ENCODE results near the gene CAPN2.
A peak's percentile ranks its signal among the peaks of the same experiment; 100 is the strongest.

Gene CAPN2

DNA sequence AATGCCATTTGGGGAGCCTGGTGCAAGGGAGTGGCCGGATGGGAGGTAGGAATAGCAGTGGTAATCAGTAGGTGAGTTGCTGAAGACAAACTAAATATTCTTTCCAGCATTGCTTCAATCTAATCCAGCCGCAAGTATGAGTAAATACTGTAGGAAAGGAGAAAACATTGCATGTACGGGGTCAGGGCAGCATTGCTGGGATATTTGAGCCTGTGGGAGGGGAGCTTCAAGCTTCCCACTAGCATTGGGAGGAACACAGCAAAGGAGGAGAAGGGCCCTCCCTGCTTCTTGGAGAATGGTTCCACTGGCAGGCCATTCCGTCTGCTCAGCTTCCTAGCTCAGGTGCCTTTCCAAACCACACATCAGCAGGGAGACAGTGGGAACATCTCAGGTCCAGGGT lies 15.2 kb downstream of the CAPN2 start:
- Histone ChIP-seq H3K27ac (ENCODE audit: low read length) (no peak overlapping the region), H2AFZ (ENCODE audit: low read depth, low read length) (no peak overlapping the region), H3K36me3 (replicated peaks; ENCODE audit: low read depth, low read length) (no peaks in the 10 kb centered on the region), H3K4me1 (ENCODE audit: low read length) (peaks cover 29% of the 10 kb centered on the region), H3K4me2 (ENCODE audit: low read length) (peak overlapping the region; percentile 88), H3K79me2 (ENCODE audit: low read length) (no peaks in the 10 kb centered on the region), H3K9ac (ENCODE audit: low read length) (no peak overlapping the region), H3K9me3 (ENCODE audit: insufficient read depth, low read length) (no peaks in the 10 kb centered on the region), H3K27me3 (ENCODE audit: low read depth, low read length) (no peaks in the 10 kb centered on the region), H4K20me1 (ENCODE audit: insufficient read depth, low read length) (no peaks in the 10 kb centered on the region), H3K4me3 (ENCODE audit: low read length) (no peak overlapping the region)
- TF ChIP-seq EZH2phosphoT487 (IDR thresholded peaks at IDR 0.05; ENCODE audit: low read depth): no peak
- TF ChIP-seq, protein P1, sequence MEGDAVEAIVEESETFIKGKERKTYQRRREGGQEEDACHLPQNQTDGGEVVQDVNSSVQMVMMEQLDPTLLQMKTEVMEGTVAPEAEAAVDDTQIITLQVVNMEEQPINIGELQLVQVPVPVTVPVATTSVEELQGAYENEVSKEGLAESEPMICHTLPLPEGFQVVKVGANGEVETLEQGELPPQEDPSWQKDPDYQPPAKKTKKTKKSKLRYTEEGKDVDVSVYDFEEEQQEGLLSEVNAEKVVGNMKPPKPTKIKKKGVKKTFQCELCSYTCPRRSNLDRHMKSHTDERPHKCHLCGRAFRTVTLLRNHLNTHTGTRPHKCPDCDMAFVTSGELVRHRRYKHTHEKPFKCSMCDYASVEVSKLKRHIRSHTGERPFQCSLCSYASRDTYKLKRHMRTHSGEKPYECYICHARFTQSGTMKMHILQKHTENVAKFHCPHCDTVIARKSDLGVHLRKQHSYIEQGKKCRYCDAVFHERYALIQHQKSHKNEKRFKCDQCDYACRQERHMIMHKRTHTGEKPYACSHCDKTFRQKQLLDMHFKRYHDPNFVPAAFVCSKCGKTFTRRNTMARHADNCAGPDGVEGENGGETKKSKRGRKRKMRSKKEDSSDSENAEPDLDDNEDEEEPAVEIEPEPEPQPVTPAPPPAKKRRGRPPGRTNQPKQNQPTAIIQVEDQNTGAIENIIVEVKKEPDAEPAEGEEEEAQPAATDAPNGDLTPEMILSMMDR (IDR thresholded peaks at IDR 0.05; ENCODE audit: low read depth, low read length): no peak

DNA sequence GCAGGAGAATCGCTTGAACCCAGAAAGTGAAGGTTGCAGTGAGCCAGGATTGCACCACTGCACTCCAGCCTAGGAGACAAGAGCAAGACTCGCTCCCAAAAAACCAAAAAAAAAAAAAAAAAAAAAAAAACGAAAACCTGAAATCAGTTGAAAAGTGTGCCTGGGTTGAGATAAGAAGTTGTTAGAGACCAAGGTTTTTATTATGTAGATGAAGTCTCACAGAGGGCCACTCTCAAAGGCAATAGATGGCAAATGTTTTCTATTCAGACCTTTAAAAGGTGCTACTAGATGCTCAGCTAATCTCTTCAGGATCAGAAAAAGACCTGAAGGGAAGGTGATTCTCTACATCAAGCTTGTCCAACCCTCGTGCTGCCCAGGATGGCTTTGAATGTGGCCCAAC lies 17.6 kb downstream of the CAPN2 start:
- Histone ChIP-seq H3K36me3 (replicated peaks; ENCODE audit: low read depth, low read length) (no peaks in the 10 kb centered on the region), H2AFZ (ENCODE audit: low read depth, low read length) (no peak overlapping the region), H3K9ac (ENCODE audit: low read length) (no peak overlapping the region), H3K4me3 (ENCODE audit: low read length) (no peak overlapping the region), H3K27me3 (ENCODE audit: low read depth, low read length) (no peaks in the 10 kb centered on the region), H3K79me2 (ENCODE audit: low read length) (no peaks in the 10 kb centered on the region), H3K4me1 (ENCODE audit: low read length) (peaks cover 29% of the 10 kb centered on the region), H3K9me3 (ENCODE audit: insufficient read depth, low read length) (no peaks in the 10 kb centered on the region), H4K20me1 (ENCODE audit: insufficient read depth, low read length) (no peaks in the 10 kb centered on the region), H3K27ac (ENCODE audit: low read length) (no peak overlapping the region), H3K4me2 (ENCODE audit: low read length) (no peak overlapping the region)
- TF ChIP-seq EZH2phosphoT487 (IDR thresholded peaks at IDR 0.05; ENCODE audit: low read depth): no peak
- TF ChIP-seq, protein P1 (IDR thresholded peaks at IDR 0.05; ENCODE audit: low read depth, low read length): no peak

DNA sequence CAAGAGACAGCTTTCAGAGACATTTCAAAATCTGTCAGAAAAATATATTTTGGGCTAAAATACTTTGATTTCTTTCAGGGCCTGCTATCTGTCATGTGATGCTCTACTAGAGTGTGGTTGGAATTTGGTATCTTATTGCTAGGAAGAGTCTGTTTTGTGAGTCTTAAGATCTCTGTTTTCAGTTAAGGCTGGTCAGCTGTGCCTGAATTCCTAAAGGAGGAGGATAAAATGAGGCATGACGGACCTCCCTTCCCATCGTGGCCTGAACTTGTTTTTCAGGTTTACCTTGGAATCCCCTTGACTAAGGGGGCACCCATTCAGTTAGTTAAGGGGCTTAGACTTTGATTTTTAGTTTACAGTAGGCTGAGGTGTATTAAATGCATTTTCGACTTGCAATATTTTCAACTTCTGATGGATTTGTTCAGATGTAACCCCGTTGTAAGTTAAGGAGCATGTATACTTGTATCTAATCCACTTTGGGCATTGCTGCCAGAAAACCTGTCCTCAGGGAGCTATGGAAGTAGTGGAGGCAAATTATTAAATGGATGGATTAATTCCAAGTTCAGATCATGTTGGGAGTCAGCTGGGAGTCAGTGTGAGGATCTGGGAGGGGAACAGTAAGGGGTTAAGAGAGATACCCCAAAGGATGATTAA lies 18.3 kb downstream of the CAPN2 start:
- Histone ChIP-seq H4K20me1 (ENCODE audit: insufficient read depth, low read length) (no peaks in the 10 kb centered on the region), H3K4me2 (ENCODE audit: low read length) (peak overlapping the region; percentile 26), H3K27me3 (ENCODE audit: low read depth, low read length) (no peaks in the 10 kb centered on the region), H2AFZ (ENCODE audit: low read depth, low read length) (no peak overlapping the region), H3K36me3 (replicated peaks; ENCODE audit: low read depth, low read length) (no peaks in the 10 kb centered on the region), H3K27ac (ENCODE audit: low read length) (no peak overlapping the region), H3K9me3 (ENCODE audit: insufficient read depth, low read length) (no peaks in the 10 kb centered on the region), H3K4me1 (ENCODE audit: low read length) (peaks cover 29% of the 10 kb centered on the region), H3K9ac (ENCODE audit: low read length) (no peak overlapping the region), H3K4me3 (ENCODE audit: low read length) (no peak overlapping the region), H3K79me2 (ENCODE audit: low read length) (no peaks in the 10 kb centered on the region)
- no peak for TF ChIP-seq EZH2phosphoT487 (IDR thresholded peaks at IDR 0.05; ENCODE audit: low read depth)
- TF ChIP-seq, protein P1 (IDR thresholded peaks at IDR 0.05; ENCODE audit: low read depth, low read length): no peak

DNA sequence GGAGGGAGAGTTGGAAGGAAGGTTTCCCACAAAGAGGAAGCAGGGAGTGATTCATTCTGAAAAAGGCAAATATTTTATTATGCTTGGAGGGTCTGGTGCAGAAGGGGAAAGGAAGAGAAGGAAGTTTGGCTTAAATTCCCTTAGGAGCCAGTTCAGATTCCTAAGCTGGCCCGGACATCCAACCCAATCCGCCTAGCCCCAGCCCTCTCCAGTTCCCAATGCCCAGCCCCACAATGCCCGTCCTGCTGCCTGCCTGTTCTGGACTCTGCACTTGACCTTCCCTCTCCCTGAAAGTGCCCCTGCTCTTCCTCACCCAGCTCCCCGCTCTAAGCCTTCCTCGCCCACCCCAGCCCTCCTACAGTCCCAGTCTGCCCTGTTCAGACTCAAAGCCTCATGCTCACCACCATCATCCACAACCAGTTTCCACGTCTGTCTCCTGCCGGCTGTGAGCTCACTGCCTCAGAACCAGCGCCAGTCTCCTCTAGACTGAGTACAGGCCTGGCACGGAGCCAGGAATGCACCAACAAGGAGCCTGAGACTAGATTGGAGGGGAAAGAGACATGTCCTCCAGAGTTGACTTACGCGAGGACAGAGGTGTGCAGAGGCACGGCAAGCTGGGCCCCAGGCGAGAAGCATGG lies 18.9 kb downstream of the CAPN2 start:
- Histone ChIP-seq H3K27me3 (ENCODE audit: low read depth, low read length) (no peaks in the 10 kb centered on the region), H3K36me3 (replicated peaks; ENCODE audit: low read depth, low read length) (no peaks in the 10 kb centered on the region), H3K4me3 (ENCODE audit: low read length) (no peak overlapping the region), H3K4me2 (ENCODE audit: low read length) (peak overlapping the region; percentile 26), H2AFZ (ENCODE audit: low read depth, low read length) (no peak overlapping the region), H4K20me1 (ENCODE audit: insufficient read depth, low read length) (no peaks in the 10 kb centered on the region), H3K9ac (ENCODE audit: low read length) (no peak overlapping the region), H3K4me1 (ENCODE audit: low read length) (peaks cover 23% of the 10 kb centered on the region), H3K9me3 (ENCODE audit: insufficient read depth, low read length) (no peaks in the 10 kb centered on the region), H3K79me2 (ENCODE audit: low read length) (no peaks in the 10 kb centered on the region), H3K27ac (ENCODE audit: low read length) (no peak overlapping the region)
- TF ChIP-seq, protein P1 (IDR thresholded peaks at IDR 0.05; ENCODE audit: low read depth, low read length): no peak
- no peak for TF ChIP-seq EZH2phosphoT487 (IDR thresholded peaks at IDR 0.05; ENCODE audit: low read depth)
